ENCODE data around the gene SSBP2.

The SSBP2 gene

DNA sequence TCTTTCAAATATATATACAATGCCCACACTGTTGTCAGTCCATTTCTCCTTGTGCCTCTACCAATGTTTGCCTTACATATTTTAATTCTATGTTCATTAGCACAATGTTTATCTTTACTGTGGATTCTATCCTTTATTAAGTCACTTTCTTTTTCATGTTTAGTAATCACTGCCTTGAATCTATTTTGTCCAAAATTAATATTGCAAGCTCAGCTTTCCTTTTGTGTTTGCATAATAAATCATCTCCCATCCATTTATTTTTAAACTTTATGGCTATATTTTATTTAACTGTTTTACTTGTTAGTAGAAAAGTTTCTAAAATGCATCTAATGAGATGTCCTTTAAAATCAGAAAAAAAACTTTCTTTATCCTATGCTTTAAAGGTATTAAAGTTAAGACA, 230.1 kb downstream of the SSBP2 start:
- in situ Hi-C loops (cut with HindIII; ENCODE audit: low sequenced_read_pairs), result no loop called here
- H3K4me3 ChIP-seq (ENCODE audit: low read depth, low read length), result no peak overlapping the region
- TF ChIP-seq, protein P1, sequence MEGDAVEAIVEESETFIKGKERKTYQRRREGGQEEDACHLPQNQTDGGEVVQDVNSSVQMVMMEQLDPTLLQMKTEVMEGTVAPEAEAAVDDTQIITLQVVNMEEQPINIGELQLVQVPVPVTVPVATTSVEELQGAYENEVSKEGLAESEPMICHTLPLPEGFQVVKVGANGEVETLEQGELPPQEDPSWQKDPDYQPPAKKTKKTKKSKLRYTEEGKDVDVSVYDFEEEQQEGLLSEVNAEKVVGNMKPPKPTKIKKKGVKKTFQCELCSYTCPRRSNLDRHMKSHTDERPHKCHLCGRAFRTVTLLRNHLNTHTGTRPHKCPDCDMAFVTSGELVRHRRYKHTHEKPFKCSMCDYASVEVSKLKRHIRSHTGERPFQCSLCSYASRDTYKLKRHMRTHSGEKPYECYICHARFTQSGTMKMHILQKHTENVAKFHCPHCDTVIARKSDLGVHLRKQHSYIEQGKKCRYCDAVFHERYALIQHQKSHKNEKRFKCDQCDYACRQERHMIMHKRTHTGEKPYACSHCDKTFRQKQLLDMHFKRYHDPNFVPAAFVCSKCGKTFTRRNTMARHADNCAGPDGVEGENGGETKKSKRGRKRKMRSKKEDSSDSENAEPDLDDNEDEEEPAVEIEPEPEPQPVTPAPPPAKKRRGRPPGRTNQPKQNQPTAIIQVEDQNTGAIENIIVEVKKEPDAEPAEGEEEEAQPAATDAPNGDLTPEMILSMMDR (IDR thresholded peaks at IDR 0.05; ENCODE audit: low read depth, low read length, missing control alignments), result no peak
- no peak for DNase-seq (ENCODE audit: low read depth)

DNA sequence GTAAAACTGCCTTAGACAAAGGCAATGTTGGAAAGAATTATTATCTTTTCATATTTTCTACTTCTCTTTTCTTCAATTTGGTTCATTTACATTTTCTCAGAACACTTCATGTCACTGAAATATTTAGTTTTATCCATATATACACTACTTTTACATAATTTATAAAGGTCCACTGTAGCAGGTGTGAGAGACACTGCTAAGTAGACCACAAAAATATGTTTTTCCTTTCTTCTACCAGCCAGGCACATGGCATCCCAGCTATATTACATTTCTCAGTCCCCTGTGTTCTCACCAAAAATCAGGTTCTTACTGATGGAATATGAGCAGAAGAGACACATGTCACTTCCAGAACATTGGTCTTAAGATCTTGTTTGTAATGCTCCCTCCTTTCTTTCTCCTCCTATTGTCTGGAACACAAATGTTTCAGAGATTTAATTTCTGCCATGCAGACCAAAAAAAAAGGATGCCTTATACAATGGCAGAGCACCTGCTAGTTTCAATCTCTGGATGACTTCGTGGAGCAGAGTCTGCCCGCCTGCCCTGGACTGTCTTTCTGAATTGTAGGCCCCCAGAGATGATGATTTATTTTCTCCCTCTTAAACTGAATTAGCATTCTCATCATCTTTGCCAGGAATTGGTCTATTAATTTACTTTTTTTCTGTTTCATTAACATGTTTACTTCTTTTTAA, 231.5 kb downstream of the SSBP2 start:
- TF ChIP-seq, protein P1 (IDR thresholded peaks at IDR 0.05; ENCODE audit: low read depth, low read length, missing control alignments), result no peak
- DNase-seq (ENCODE audit: low read depth), result no peak
- in situ Hi-C loops (cut with HindIII; ENCODE audit: low sequenced_read_pairs), result no loop called here
- H3K4me3 ChIP-seq (ENCODE audit: low read depth, low read length), result no peak overlapping the region

DNA sequence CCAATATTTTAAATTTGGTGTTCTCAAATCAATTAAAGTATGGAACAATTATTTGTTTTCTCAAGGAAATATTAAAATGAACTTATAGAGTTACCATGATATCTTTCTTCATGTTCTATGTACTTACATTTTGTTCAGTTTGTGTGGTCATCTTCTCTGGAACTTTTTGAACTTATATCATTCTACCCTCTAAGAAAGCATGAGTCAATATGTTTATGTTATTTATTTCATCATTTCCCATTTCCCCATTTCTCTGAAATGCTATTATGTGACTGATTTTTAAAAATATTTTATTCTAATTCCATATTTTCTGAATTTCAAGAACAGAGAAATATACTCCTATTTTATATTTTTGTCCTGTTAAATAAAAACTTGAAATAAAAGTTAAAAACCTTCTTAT, 233.4 kb downstream of the SSBP2 start:
- no peak overlapping the region for H3K4me3 ChIP-seq (ENCODE audit: low read depth, low read length)
- in situ Hi-C loops (cut with HindIII; ENCODE audit: low sequenced_read_pairs), result no loop called here
- no peak for DNase-seq (ENCODE audit: low read depth)
- TF ChIP-seq, protein P1 (IDR thresholded peaks at IDR 0.05; ENCODE audit: low read depth, low read length, missing control alignments), result no peak

DNA sequence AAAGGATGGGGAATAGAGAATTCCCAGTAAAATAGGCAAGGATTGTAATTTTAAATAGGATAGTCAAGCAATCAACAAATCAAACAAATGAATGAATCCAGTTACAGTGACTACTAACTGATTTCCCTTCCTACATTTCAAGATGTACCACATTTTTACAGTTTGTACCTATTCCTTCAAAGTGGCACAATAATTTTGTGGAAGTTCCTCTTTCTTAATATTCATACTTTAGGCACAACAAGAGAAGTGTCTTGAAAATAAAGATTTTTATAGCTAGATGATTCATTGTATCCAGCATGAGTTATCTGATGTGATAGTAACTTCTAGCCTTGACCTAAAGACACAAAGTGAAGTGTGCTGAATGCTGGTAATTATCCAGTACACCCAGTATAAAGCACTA, 234.8 kb downstream of the SSBP2 start:
- no peak for DNase-seq (ENCODE audit: low read depth)
- H3K4me3 ChIP-seq (ENCODE audit: low read depth, low read length), result no peak overlapping the region
- in situ Hi-C loops (cut with HindIII; ENCODE audit: low sequenced_read_pairs), result no loop called here
- TF ChIP-seq, protein P1 (IDR thresholded peaks at IDR 0.05; ENCODE audit: low read depth, low read length, missing control alignments), result no peak

DNA sequence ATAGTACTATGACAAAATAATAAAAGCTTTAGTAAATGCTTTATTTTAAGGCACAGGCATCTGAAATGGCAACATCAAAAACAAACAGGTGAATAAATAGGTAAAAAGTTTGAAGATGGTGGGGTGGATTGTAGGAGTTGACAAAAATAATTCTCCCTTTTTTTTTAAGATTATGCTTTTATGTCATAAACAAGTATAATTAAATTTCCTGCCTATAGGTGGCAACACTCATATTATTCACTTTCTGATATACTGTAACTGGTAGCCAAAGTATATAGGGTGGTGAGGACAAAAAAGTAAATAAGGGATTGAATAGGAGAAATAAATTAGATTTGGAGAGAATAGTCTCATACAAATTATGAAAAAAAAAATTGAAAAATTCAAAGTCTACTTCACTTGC, 236.9 kb downstream of the SSBP2 start:
- in situ Hi-C loops (cut with HindIII; ENCODE audit: low sequenced_read_pairs), result no loop called here

DNA sequence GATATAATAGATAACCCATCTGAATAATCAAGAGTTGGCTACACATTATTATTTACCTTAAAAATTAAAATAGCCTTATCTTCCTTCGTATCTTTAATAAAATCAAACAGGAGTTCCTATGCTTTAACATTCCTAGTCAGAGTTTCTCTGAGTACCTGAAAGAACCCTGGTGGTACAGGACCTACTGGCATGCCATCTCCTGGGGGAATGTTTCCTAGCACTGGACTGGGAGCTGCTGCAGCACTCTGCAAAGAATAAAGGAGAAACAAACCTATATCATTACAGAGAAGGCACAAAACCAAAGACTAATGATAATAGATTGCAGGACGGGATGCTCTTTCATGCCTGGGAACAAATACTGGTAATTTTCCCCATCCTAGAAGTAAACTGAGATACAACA, 237.4 kb downstream of the SSBP2 start:
- DNase-seq (ENCODE audit: low read depth), result no peak
- in situ Hi-C loops (cut with HindIII; ENCODE audit: low sequenced_read_pairs), result no loop called here
- TF ChIP-seq, protein P1 (IDR thresholded peaks at IDR 0.05; ENCODE audit: low read depth, low read length, missing control alignments), result no peak
- H3K4me3 ChIP-seq (ENCODE audit: low read depth, low read length), result no peak overlapping the region

More for the DNA sequence above, 236.9 kb downstream of the SSBP2 start:
- H3K4me3 ChIP-seq (ENCODE audit: low read depth, low read length), result no peak overlapping the region
- DNase-seq (ENCODE audit: low read depth), result no peak
- TF ChIP-seq, protein P1 (IDR thresholded peaks at IDR 0.05; ENCODE audit: low read depth, low read length, missing control alignments), result no peak
